Upper lobe of right lung (tissue), 1 donor: ENCODE results near the gene ANO2. TPM values are rescaled to one million over a fixed set of nuclear protein-coding genes. Genes with fewer than 3 reads are reported as not detected.

Experiments
- ATAC-seq: fragments of 200-7000 bp; cut with Tn5 transposase; one replicate; pipeline ENCODE4 v1.9.1; 2020; ENCODE audit warnings: mild to moderate bottlenecking, moderate library complexity
- DNase-seq: peaks from one replicate; pipeline ENCODE4 v3.0.0-alpha.2; 2020
- H3K27ac ChIP-seq: fragments of 200-600 bp; one replicate; pipeline ENCODE4 v1.8.0; 2022
- H3K27me3 ChIP-seq: fragments of 200-600 bp; one replicate; pipeline ENCODE4 v1.8.0; 2022; ENCODE audit warnings: mild to moderate bottlenecking
- H3K36me3 ChIP-seq: fragments of 200-600 bp; one replicate; pipeline ENCODE4 v1.8.0; 2022
- H3K4me1 ChIP-seq: fragments of 200-600 bp; one replicate; pipeline ENCODE4 v1.8.0; 2022
- H3K4me3 ChIP-seq: fragments of 200-600 bp; one replicate; pipeline ENCODE4 v1.8.0; 2022; ENCODE audit warnings: mild to moderate bottlenecking
- H3K9me3 ChIP-seq: fragments of 200-600 bp; one replicate; pipeline ENCODE4 v1.8.0; 2022
- intact Hi-C: fragments of 100-400 bp; cut with DNase I; formaldehyde crosslinking; loops from one replicate; pipeline ENCODE4 v1.11.0; 2022
- total RNA-seq: library from RNA; stranded (reverse); fragmentation: NEBNext Ultra II Directional; extraction: Animal tissue kit (Norgen Biotek cat#: 25700); gene quantifications from one replicate; pipeline ENCODE4 v1.2.1, GENCODE V29; 2021
- TF ChIP-seq, protein P1 (sequence below): fragments of 200-600 bp; IDR thresholded peaks from one replicate; pipeline ENCODE4 v1.8.0; 2022; ENCODE audit warnings: antibody characterized with exemption
- donor health status: DM: no; HTN: yes; CAD: no; lungs with severe emphysema.

Gene ANO2
- total RNA-seq, 1 donor from 2014 or later: 36.8 TPM

DNA sequence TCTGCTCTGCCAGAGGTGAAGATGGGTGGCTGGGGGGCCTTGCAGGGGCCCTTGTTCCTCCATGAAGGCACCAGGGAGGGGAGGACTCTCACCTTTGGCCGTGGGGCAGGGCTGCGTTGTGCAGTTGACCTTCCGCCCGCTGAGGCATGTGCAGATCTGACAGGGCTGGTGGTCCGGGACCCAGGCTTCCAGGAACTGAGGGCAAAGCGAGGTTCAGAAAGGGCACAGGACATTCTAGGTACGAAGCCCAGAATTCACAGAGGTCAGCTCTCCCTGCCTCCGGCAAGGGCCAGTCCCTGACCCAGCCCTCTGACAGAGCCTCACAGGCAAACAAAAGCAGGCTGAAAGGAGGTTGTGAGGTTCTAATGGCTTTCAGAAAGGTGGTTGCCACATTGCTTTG, 40.4 kb upstream of the ANO2 start:
- no peaks in the 10 kb centered on the region for H3K9me3 ChIP-seq
- no peaks in the 10 kb centered on the region for H3K27me3 ChIP-seq
- H3K36me3 ChIP-seq: peaks cover 5% of the 10 kb centered on the region
- no peak for ATAC-seq
- TF ChIP-seq, protein P1, sequence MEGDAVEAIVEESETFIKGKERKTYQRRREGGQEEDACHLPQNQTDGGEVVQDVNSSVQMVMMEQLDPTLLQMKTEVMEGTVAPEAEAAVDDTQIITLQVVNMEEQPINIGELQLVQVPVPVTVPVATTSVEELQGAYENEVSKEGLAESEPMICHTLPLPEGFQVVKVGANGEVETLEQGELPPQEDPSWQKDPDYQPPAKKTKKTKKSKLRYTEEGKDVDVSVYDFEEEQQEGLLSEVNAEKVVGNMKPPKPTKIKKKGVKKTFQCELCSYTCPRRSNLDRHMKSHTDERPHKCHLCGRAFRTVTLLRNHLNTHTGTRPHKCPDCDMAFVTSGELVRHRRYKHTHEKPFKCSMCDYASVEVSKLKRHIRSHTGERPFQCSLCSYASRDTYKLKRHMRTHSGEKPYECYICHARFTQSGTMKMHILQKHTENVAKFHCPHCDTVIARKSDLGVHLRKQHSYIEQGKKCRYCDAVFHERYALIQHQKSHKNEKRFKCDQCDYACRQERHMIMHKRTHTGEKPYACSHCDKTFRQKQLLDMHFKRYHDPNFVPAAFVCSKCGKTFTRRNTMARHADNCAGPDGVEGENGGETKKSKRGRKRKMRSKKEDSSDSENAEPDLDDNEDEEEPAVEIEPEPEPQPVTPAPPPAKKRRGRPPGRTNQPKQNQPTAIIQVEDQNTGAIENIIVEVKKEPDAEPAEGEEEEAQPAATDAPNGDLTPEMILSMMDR: no peak
- H3K4me1 ChIP-seq: no peaks in the 10 kb centered on the region
- no peak overlapping the region for H3K27ac ChIP-seq
- intact Hi-C loops: no loop called here
- H3K4me3 ChIP-seq: no peak overlapping the region
- no peak for DNase-seq

DNA sequence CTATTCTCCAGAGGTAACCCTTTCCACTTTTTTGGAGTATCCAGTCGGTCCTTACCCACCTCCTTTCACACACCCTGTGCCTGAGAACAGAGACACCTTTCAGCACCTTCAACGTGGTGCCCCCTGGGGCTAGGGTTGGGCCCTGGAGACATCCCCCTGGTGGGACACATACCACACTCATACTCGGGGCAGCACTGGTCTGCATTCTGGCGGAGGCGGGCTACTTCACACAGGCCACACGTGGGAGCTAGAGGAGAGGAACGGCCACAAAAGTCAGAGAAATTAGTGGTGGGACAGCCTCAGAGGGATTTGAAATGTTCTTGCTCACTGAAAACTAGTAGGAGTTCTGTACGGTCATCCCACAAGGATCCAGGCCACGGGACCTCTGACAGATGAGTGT, 39.8 kb upstream of the ANO2 start:
- no peak for DNase-seq
- TF ChIP-seq, protein P1: no peak
- no peaks in the 10 kb centered on the region for H3K4me1 ChIP-seq
- no peak for ATAC-seq
- no peaks in the 10 kb centered on the region for H3K9me3 ChIP-seq
- intact Hi-C loops: no loop called here
- peaks cover 5% of the 10 kb centered on the region for H3K36me3 ChIP-seq
- H3K4me3 ChIP-seq: no peak overlapping the region
- no peaks in the 10 kb centered on the region for H3K27me3 ChIP-seq
- no peak overlapping the region for H3K27ac ChIP-seq

DNA sequence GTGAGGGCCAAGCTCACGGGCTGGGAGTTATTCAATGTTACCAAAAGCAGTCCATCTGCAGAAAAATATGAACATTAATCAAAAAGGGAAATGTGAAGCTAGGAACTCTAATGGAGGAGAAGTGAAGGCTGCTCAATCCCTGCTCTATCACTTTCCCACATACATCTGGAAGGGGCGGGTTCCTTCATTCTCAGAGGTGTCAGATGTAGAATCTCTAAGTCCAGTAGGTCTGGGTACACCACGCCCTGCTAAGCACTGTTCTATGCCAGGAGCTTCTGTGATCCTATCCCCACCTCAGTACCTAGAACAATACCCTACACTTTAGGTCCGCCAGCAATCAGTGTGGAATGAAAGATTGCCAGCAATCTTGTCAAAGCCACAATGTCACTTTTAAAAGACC, 37.0 kb upstream of the ANO2 start:
- Histone ChIP-seq H3K27me3 (no peaks in the 10 kb centered on the region), H3K4me1 (peaks cover 1% of the 10 kb centered on the region), H3K9me3 (no peaks in the 10 kb centered on the region), H3K4me3 (no peak overlapping the region), H3K36me3 (peaks cover 5% of the 10 kb centered on the region), H3K27ac (no peak overlapping the region)
- ATAC-seq (no peak), DNase-seq (no peak)
- TF ChIP-seq, protein P1: no peak
- intact Hi-C loops: no loop called here

DNA sequence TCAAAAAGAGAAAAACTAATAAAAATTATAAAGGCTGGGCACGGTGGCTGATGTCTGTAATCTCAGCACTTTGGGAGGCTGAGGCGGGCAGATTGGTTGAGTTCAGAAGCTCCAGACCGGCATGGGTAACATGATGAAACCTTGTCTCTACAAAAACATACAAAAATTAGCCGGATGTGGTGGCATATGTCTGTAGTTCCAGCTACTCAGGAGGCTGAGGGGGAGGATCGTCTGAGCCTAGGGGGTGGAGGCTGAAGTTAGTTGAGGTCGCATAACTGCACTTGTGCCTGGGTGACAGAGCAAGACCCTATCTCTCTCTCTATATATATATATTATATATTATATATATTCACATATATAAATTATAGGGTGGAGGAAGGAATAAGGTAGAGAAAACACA, 32.5 kb upstream of the ANO2 start:
- ATAC-seq: no peak
- Histone ChIP-seq H3K27ac (no peak overlapping the region), H3K9me3 (no peaks in the 10 kb centered on the region), H3K4me1 (peaks cover 10% of the 10 kb centered on the region), H3K27me3 (no peaks in the 10 kb centered on the region), H3K36me3 (peaks cover 5% of the 10 kb centered on the region), H3K4me3 (no peak overlapping the region)
- TF ChIP-seq, protein P1: no peak
- intact Hi-C loops: no loop called here
- no peak for DNase-seq

DNA sequence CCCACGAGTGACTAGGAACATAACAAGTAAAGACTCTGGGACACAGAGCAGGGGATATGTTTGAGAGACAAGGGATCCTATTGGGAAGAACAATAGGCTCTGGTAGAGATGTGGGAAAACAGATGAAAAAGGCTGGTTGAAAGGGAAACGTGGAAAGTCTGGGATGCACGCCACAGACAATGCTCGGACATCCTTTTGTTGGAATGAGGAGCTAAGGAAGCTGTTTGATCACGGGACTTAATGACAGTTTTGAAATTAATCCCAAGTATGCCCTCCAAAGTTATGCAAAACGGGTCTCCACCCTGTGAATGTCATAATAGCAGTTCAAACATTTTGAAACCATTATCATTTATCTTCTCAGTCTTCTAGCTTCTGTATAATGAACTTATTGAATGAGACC, 31.7 kb upstream of the ANO2 start:
- TF ChIP-seq, protein P1: no peak
- no peaks in the 10 kb centered on the region for H3K27me3 ChIP-seq
- DNase-seq (no peak), ATAC-seq (no peak)
- H3K27ac ChIP-seq: no peak overlapping the region
- intact Hi-C loops: no loop called here
- no peaks in the 10 kb centered on the region for H3K9me3 ChIP-seq
- H3K4me3 ChIP-seq: no peak overlapping the region
- peaks cover 10% of the 10 kb centered on the region for H3K4me1 ChIP-seq
- peaks cover 5% of the 10 kb centered on the region for H3K36me3 ChIP-seq

DNA sequence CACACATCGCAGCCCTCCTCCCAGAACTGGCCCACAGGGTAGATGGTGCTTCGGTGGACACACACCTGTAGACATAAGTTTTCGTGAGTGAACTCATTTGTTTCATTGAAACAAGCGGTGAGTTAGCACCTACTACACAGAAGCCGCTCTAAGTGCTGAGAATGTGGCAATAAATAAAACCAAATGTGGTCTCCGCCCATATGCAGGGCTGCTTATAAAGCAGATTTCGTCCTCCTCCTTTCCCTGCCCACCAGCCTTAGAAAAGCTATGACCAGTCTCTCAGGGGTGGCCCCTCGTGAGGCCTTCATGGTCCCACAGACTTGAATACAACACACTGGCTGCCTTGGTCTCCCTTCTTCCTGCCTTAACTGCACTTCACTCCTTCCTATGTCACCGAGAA, 31.1 kb upstream of the ANO2 start:
- H3K36me3 ChIP-seq: peaks cover 2% of the 10 kb centered on the region
- ATAC-seq (no peak), DNase-seq (no peak)
- TF ChIP-seq, protein P1: no peak
- peaks cover 10% of the 10 kb centered on the region for H3K4me1 ChIP-seq
- intact Hi-C loops: no loop called here
- H3K4me3 ChIP-seq: no peak overlapping the region
- no peak overlapping the region for H3K27ac ChIP-seq
- no peaks in the 10 kb centered on the region for H3K9me3 ChIP-seq
- H3K27me3 ChIP-seq: no peaks in the 10 kb centered on the region
